Spleen (tissue), 11 donors: ENCODE results near the gene CHST12. TPM values are rescaled to one million over a fixed set of nuclear protein-coding genes. Genes with fewer than 3 reads are reported as not detected.

Experiments used
- DNase-seq: peaks from one replicate; pipeline ENCODE4 v3.0.0-alpha.2; 2020
- H3K27ac ChIP-seq, 8 donors: fragments of 200-600 bp; sonication (generic) in 7 of 8; 1 replicate in 4 of 8; 2 replicates in 4 of 8; pipeline versions ENCODE4 v1.5.0 to v1.8.0; 2016 to 2021; ENCODE audit warnings: inconsistent platforms in 4 of 8, mild to moderate bottlenecking in 4 of 8, moderate library complexity in 1 of 8
- H3K27me3 ChIP-seq, 7 donors: fragments of 200-600 bp; sonication (generic) in 6 of 7; replicated peaks in 1 of 7; 1 replicate in 4 of 7; 2 replicates in 3 of 7; pipeline versions ENCODE4 v1.5.0 to v1.8.0; 2016 to 2021; ENCODE audit warnings: inconsistent platforms in 3 of 7, mild to moderate bottlenecking in 1 of 7
- H3K36me3 ChIP-seq, 6 donors: fragments of 200-600 bp; sonication (generic) in 5 of 6; 1 replicate in 4 of 6; 2 replicates in 2 of 6; pipeline versions ENCODE4 v1.5.0 to v1.8.0; 2016 to 2021; ENCODE audit warnings: inconsistent platforms in 2 of 6
- H3K4me1 ChIP-seq, 6 donors: fragments of 200-600 bp; sonication (generic) in 5 of 6; 1 replicate in 3 of 6; 2 replicates in 3 of 6; pipeline versions ENCODE4 v1.5.0 to v1.8.0; 2016 to 2021; ENCODE audit warnings: inconsistent platforms in 3 of 6
- H3K4me3 ChIP-seq, 8 donors: fragments of 200-600 bp; sonication (generic) in 7 of 8; 1 replicate in 4 of 8; 2 replicates in 4 of 8; pipeline versions ENCODE4 v1.5.0 to v1.8.0; 2016 to 2021; ENCODE audit warnings: inconsistent platforms in 4 of 8, mild to moderate bottlenecking in 4 of 8, moderate library complexity in 2 of 8
- H3K9me3 ChIP-seq, 8 donors: fragments of 200-600 bp; sonication (generic) in 7 of 8; 1 replicate in 4 of 8; 2 replicates in 4 of 8; pipeline versions ENCODE4 v1.5.0 to v1.8.0; 2016 to 2021; ENCODE audit warnings: inconsistent platforms in 4 of 8
- CTCF ChIP-seq, 11 experiments: fragments of 200-600 bp in 7 of 11; fragments of 450-650 bp in 4 of 11; sonication (generic) in 4 of 11; IDR thresholded peaks in 8 of 11; conservative IDR thresholded peaks in 3 of 11; 1 replicate in 7 of 11; 2 replicates in 4 of 11; pipeline versions ENCODE4 v1.4.0 to v1.8.0; 2016 to 2021; ENCODE audit warnings: antibody characterized with exemption in 11 of 11, inconsistent platforms in 4 of 11, mild to moderate bottlenecking in 1 of 11
- POLR2A ChIP-seq, 3 donors: fragments of 450-650 bp; IDR thresholded peaks; one replicate each; pipeline ENCODE4 v1.5.1; 2017; ENCODE audit warnings: antibody characterized with exemption in 3 of 3, mild to moderate bottlenecking in 1 of 3
- POLR2AphosphoS5 ChIP-seq, 3 donors: sonication (generic); formaldehyde crosslinking; IDR thresholded peaks; one replicate each; pipeline ENCODE4 v1.5.1; 2017; ENCODE audit warnings: antibody characterized with exemption in 3 of 3
- WGBS, 5 donors: extraction: QIAGEN DNeasy Blood & Tissue Kit in 3 of 5; methylation state at CpG; one replicate each; pipeline versions ENCODE4 v1.1.5 to v1.1.7; 2013 to 2018; 5-methylcytosine and 5-hydroxymethylcytosine counted together
- intact Hi-C: fragments of 100-400 bp; cut with DNase I; formaldehyde crosslinking; loops from one replicate; pipeline ENCODE4 v1.15.0; 2023; ENCODE audit warnings: low total_unique reads
- polyA plus RNA-seq, 3 donors: library from polyadenylated mRNA; stranded (reverse); fragments of 200-250 nt; gene quantifications; one replicate each; pipeline ENCODE4 v1.2.1, GENCODE V29; 2013
- total RNA-seq, 7 donors: library from RNA; depleted of rRNA in 3 of 7; stranded (reverse); fragments of >200 nt in 3 of 7; fragmentation: NEBNext Ultra II Directional in 4 of 7; extraction: Animal tissue kit (Norgen Biotek cat#: 25700) in 4 of 7; gene quantifications; one replicate each; pipeline versions ENCODE4 v1.1.0 to v1.2.1, GENCODE V29; 2016 to 2021
- donor health status: healthy with polysubstance abuse.
- donor health status: DM: no; HTN: no; CAD: no; lungs with moderate emphysema.
- donor health status: DM: no; HTN: no; CAD: no.
- donor health status: Bipolar disorder and iron deficiency.
- donor health status: healthy.
- donor health status: DM: no; HTN: no; CAD: no.
- donor health status: DM: yes; HTN: yes; CAD: no.

The CHST12 gene
- total and polyA plus RNA-seq, 10 donors: 7.7 to 51.4 (median 31.6) TPM

- TF ChIP-seq POLR2AphosphoS5 (IDR thresholded peaks at IDR 0.05) (peak in 1 of 3 donors; percentile 25), POLR2A (IDR thresholded peaks at IDR 0.05) (no peak)
- Histone ChIP-seq H3K4me1 (peaks cover 0 to 42% (median 19%) of the 10 kb centered on the region in 6 donors), H3K36me3 (no peaks in the 10 kb centered on the region), H3K9me3 (no peaks in the 10 kb centered on the region), H3K27me3 (peaks cover 0 to 55% (median 9%) of the 10 kb centered on the region in 7 donors), H3K4me3 (no peak overlapping the region), H3K27ac (no peak overlapping the region)
- DNase-seq: no peak
- intact Hi-C loops: no loop called here
- 45 to 68% (median 51%) methylated on average over 16 to 32 of the region's 32 CpGs for WGBS, 5 donors
These were observed 91.0 kb downstream of the CHST12 start for GRCh38 chr7:2494191-2495130.

- H3K4me1 ChIP-seq: peaks cover 0 to 31% (median 14%) of the 10 kb centered on the region in 6 donors
- TF ChIP-seq POLR2A (IDR thresholded peaks at IDR 0.05): no peak
- TF ChIP-seq CTCF (IDR thresholded peaks at IDR 0.05 in 8 of 11, conservative IDR thresholded peaks at IDR 0.05 in 3 of 11): no peak
- no peak for TF ChIP-seq POLR2AphosphoS5 (IDR thresholded peaks at IDR 0.05)
- intact Hi-C loops: no loop called here
- 79 to 90% (median 88%) methylated on average over 20 to 25 of the region's 25 CpGs for WGBS, 5 donors
- H3K9me3 ChIP-seq: no peaks in the 10 kb centered on the region
- DNase-seq: no peak
- H3K4me3 ChIP-seq: no peak overlapping the region
- H3K27ac ChIP-seq: no peak overlapping the region
- peaks cover 0 to 55% (median 9%) of the 10 kb centered on the region in 7 donors for H3K27me3 ChIP-seq
- H3K36me3 ChIP-seq: no peaks in the 10 kb centered on the region
These were observed 92.2 kb downstream of the CHST12 start for GRCh38 chr7:2495418-2496299.

- no peak for DNase-seq
- H3K4me3 ChIP-seq: no peak overlapping the region
- H3K27me3 ChIP-seq: peaks cover 0 to 55% (median 9%) of the 10 kb centered on the region in 7 donors
- no peaks in the 10 kb centered on the region for H3K9me3 ChIP-seq
- peaks cover 0 to 31% (median 14%) of the 10 kb centered on the region in 6 donors for H3K4me1 ChIP-seq
- 89 to 96% (median 90%) methylated on average over 8 to 9 of the region's 9 CpGs for WGBS, 5 donors
- no peak overlapping the region for H3K27ac ChIP-seq
- H3K36me3 ChIP-seq: no peaks in the 10 kb centered on the region
- TF ChIP-seq POLR2A (IDR thresholded peaks at IDR 0.05): no peak
- TF ChIP-seq CTCF (IDR thresholded peaks at IDR 0.05 in 8 of 11, conservative IDR thresholded peaks at IDR 0.05 in 3 of 11): no peak
- TF ChIP-seq POLR2AphosphoS5 (IDR thresholded peaks at IDR 0.05): no peak
- intact Hi-C loops: no loop called here
These were observed 93.0 kb downstream of the CHST12 start for GRCh38 chr7:2496375-2496774.

- no peak overlapping the region for H3K4me3 ChIP-seq
- WGBS, 5 donors: 87 to 98% (median 93%) methylated on average over 3 of the region's 3 CpGs
- H3K27ac ChIP-seq: no peak overlapping the region
- TF ChIP-seq POLR2AphosphoS5 (IDR thresholded peaks at IDR 0.05) (no peak), POLR2A (IDR thresholded peaks at IDR 0.05) (no peak), CTCF (IDR thresholded peaks at IDR 0.05 in 8 of 11, conservative IDR thresholded peaks at IDR 0.05 in 3 of 11) (no peak)
- DNase-seq: no peak
- peaks cover 0 to 31% (median 14%) of the 10 kb centered on the region in 6 donors for H3K4me1 ChIP-seq
- peaks cover 0 to 55% (median 9%) of the 10 kb centered on the region in 7 donors for H3K27me3 ChIP-seq
- intact Hi-C loops: no loop called here
- no peaks in the 10 kb centered on the region for H3K9me3 ChIP-seq
- no peaks in the 10 kb centered on the region for H3K36me3 ChIP-seq
These were observed 93.7 kb downstream of the CHST12 start for GRCh38 chr7:2497065-2497464.
